Endothelial cell of umbilical vein (primary cell): ENCODE measurements around the gene CEP97. TPM values are rescaled to one million over a fixed set of nuclear protein-coding genes. Genes with fewer than 3 reads are reported as not detected.
"Not testable (repeated sequence)": the region's sequence is repeated elsewhere in the genome, so short reads cannot be mapped to it uniquely, and the experiment has no call there.

Source experiments
- BruUV-seq: library from RNA; stranded (reverse); fragments of 400-500 nt; replicated peaks from 2 replicates; lab custom pipeline; 2021; lab: Mats Ljungman, UMichigan
- CTCF ChIA-PET: fragments of 300-600, 350-600 bp; sonication (Branson Sonifier 250); formaldehyde crosslinking; loops from one replicate; lab custom pipeline; 2021; ENCODE audit warnings: antibody characterized with exemption, inconsistent platforms; lab: Charles Lee
- POLR2A ChIA-PET: fragments of 300-600, 350-600 bp; sonication (Branson Sonifier 250); formaldehyde crosslinking; loops from one replicate; lab custom pipeline; 2021; ENCODE audit warnings: antibody characterized with exemption, inconsistent platforms; lab: Charles Lee
- DNase-seq: peaks from one replicate; pipeline ENCODE4 v3.0.0-alpha.2; 2011; ENCODE audit warnings: low read depth, low spot score
- FAIRE-seq: peaks from 2 replicates; lab custom pipeline; 2011; peaks lifted over from hg19 to GRCh38; lab: Jason Lieb, UNC
- H2AFZ ChIP-seq: 2 replicates; pipeline ENCODE4 v1.6.0; 2012; ENCODE audit warnings: low read depth, low read length, control low read depth, inconsistent platforms
- H3K27ac ChIP-seq: 2 replicates; pipeline ENCODE4 v1.5.1; 2011; ENCODE audit warnings: low read depth, mild to moderate bottlenecking, control low read depth, low read length, moderate library complexity; ENCODE audit not compliant: insufficient read depth
- H3K27me3 ChIP-seq, 2 experiments: 2 replicates each; pipeline versions ENCODE4 v1.6.0 to v1.6.1; 2011; ENCODE audit warnings: low read length in 2 of 2, mixed read lengths in 1 of 2; ENCODE audit not compliant: control insufficient read depth in 2 of 2, insufficient read depth in 2 of 2
- H3K36me3 ChIP-seq, 2 experiments: 2 replicates in 1 of 2; 3 replicates in 1 of 2; pipeline ENCODE4 v1.5.1; 2011; ENCODE audit warnings: low read length in 2 of 2, mild to moderate bottlenecking in 1 of 2, moderate library complexity in 1 of 2; ENCODE audit not compliant: control insufficient read depth in 2 of 2, insufficient read depth in 2 of 2; ENCODE audit errors: extremely low read depth in 1 of 2
- H3K4me1 ChIP-seq: 3 replicates; pipeline ENCODE4 v1.5.1; 2011; ENCODE audit warnings: mild to moderate bottlenecking, low read length; ENCODE audit not compliant: control insufficient read depth, insufficient read depth; ENCODE audit errors: extremely low read depth
- H3K4me2 ChIP-seq: 2 replicates; pipeline ENCODE4 v1.6.1; 2011; ENCODE audit warnings: low read length, control low read depth, mixed read lengths; ENCODE audit not compliant: insufficient read depth
- H3K4me3 ChIP-seq, 3 experiments: fragments of 200-600 bp in 1 of 3; sonication (generic), shearing (Covaris generic) in 1 of 3; replicated peaks in 1 of 3; 2 replicates each; pipeline ENCODE4 v1.5.1; 2011 to 2016; ENCODE audit warnings: control low read depth in 3 of 3, low read length in 3 of 3, mild to moderate bottlenecking in 2 of 3, inconsistent platforms in 1 of 3, low read depth in 1 of 3, moderate library complexity in 1 of 3; ENCODE audit not compliant: insufficient read depth in 1 of 3
- H3K79me2 ChIP-seq: 2 replicates; pipeline ENCODE4 v1.6.0; 2012; ENCODE audit warnings: low read length, inconsistent platforms; ENCODE audit not compliant: control insufficient read depth, insufficient read depth
- H3K9ac ChIP-seq: replicated peaks from 2 replicates; pipeline ENCODE3; 2011; ENCODE audit warnings: low read length, control low read depth; ENCODE audit not compliant: insufficient read depth; ENCODE audit errors: extremely low read depth
- H3K9me1 ChIP-seq: replicated peaks from 3 replicates; pipeline ENCODE4 v1.6.0; 2011; ENCODE audit warnings: mild to moderate bottlenecking, low read length; ENCODE audit not compliant: control insufficient read depth, insufficient read depth; ENCODE audit errors: extremely low read depth
- H3K9me3 ChIP-seq: replicated peaks from 2 replicates; pipeline ENCODE4 v1.5.1; 2012; ENCODE audit warnings: low read length, inconsistent platforms; ENCODE audit not compliant: control insufficient read depth, insufficient read depth
- H4K20me1 ChIP-seq: replicated peaks from 2 replicates; pipeline ENCODE3; 2011; ENCODE audit warnings: mild to moderate bottlenecking, low read length; ENCODE audit not compliant: control insufficient read depth, insufficient read depth; ENCODE audit errors: extremely low read depth
- EZH2 ChIP-seq: IDR thresholded peaks from 2 replicates; pipeline ENCODE4 v1.6.1; 2012; ENCODE audit warnings: borderline replicate concordance, low read depth, mild to moderate bottlenecking, moderate library complexity, low read length, inconsistent platforms; ENCODE audit not compliant: severe bottlenecking
- FOS ChIP-seq: IDR thresholded peaks from 2 replicates; pipeline ENCODE4 v1.6.1; 2011; ENCODE audit warnings: mild to moderate bottlenecking, low read length, moderate library complexity, borderline replicate concordance; ENCODE audit not compliant: insufficient read depth
- GATA2 ChIP-seq: IDR thresholded peaks from 2 replicates; pipeline ENCODE4 v1.7.0; 2011; ENCODE audit warnings: low read depth, mild to moderate bottlenecking, moderate library complexity, mixed read lengths, low read length; ENCODE audit not compliant: insufficient read length, insufficient read depth
- JUN ChIP-seq: IDR thresholded peaks from 2 replicates; pipeline ENCODE4 v1.6.1; 2011; ENCODE audit warnings: borderline replicate concordance, low read depth; ENCODE audit not compliant: insufficient read length, insufficient read depth
- MYC ChIP-seq: IDR thresholded peaks from one replicate; pipeline ENCODE4 v1.6.1; 2011; ENCODE audit warnings: mild to moderate bottlenecking, low read depth, low read length
- POLR2A ChIP-seq: IDR thresholded peaks from 2 replicates; pipeline ENCODE4 v1.6.1; 2012; ENCODE audit warnings: low read depth, mild to moderate bottlenecking, control low read depth, low read length
- POLR2AphosphoS5 ChIP-seq: IDR thresholded peaks from 2 replicates; pipeline ENCODE4 v1.6.1; 2012; ENCODE audit warnings: low read depth, mild to moderate bottlenecking, control low read depth, low read length, moderate library complexity; ENCODE audit not compliant: insufficient read depth
- dilution Hi-C: fragments of 300-500 bp; cut with MboI; formaldehyde crosslinking; loops from one replicate; pipeline ENCODE4 v1.15.0; 2019; ENCODE audit warnings: low sequenced_read_pairs; ENCODE audit not compliant: extremely low pct_ligation_motif_present
- intact Hi-C: fragments of 100-400 bp; cut with micrococcal nuclease; formaldehyde crosslinking; loops from one replicate; pipeline ENCODE4 v1.10.0; 2022
- polyA plus RNA-seq, 4 experiments: library from polyadenylated mRNA; depleted of rRNA in 3 of 4; stranded (reverse) in 3 of 4; unstranded in 1 of 4; fragments of >200 nt; gene quantifications; 2 replicates each; pipeline versions ENCODE4 v1.2.1 to v1.2.3, GENCODE V29; 2011 to 2012; ENCODE audit warnings: missing spikeins in 1 of 4
- total RNA-seq: library from RNA; stranded (reverse); gene quantifications from 2 replicates; pipeline ENCODE4 v1.2.3, GENCODE V29; 2021
- TF ChIP-seq, protein P1 (sequence below): IDR thresholded peaks from 2 replicates; pipeline ENCODE4 v1.6.1; 2011; ENCODE audit not compliant: insufficient read depth, insufficient read length
- TF ChIP-seq, protein P2 (sequence below), 2 donors: IDR thresholded peaks; 1 replicate in 1 of 2; 2 replicates in 1 of 2; pipeline ENCODE4 v1.5.1; 2011; ENCODE audit warnings: low read length in 2 of 2, mild to moderate bottlenecking in 2 of 2, moderate library complexity in 2 of 2, control low read depth in 1 of 2, inconsistent platforms in 1 of 2, low read depth in 1 of 2; ENCODE audit not compliant: insufficient read depth in 1 of 2; ENCODE audit errors: extremely low read depth in 1 of 2

Gene CEP97
- total and polyA plus RNA-seq, 2 donors (not counting 3 experiments of a cell fraction or from before 2014, with no cell fraction given) = 1.9 to 10.3 TPM

DNA sequence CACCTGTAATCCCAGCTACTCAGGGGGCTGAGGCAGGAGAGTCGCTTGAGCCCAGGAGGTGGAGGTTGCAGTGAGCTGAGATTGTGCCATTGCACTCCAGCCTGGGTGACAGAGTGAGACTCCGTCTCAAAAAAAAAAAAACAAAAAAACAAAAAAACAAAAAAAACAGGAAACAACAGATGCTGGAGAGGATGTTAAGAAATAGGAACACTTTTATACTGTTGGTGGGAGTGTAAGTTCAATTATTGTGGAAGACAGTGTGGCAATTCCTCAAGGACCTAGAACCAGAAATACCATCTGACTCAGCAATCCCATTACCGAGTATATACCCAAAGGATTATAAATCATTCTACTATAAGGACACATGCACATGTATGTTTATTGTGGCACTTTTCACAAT lies 17.5 kb downstream of the CEP97 start:
- H3K4me3 ChIP-seq, H3K9me3 ChIP-seq, intact Hi-C loops, DNase-seq, H3K79me2 ChIP-seq, H3K9ac ChIP-seq, BruUV-seq, H4K20me1 ChIP-seq, H3K27ac ChIP-seq, H3K4me2 ChIP-seq, FAIRE-seq, H3K4me1 ChIP-seq, H2AFZ ChIP-seq, POLR2A ChIA-PET, H3K9me1 ChIP-seq, H3K27me3 ChIP-seq, dilution Hi-C loops, H3K36me3 ChIP-seq, CTCF ChIA-PET: not testable (repeated sequence)

DNA sequence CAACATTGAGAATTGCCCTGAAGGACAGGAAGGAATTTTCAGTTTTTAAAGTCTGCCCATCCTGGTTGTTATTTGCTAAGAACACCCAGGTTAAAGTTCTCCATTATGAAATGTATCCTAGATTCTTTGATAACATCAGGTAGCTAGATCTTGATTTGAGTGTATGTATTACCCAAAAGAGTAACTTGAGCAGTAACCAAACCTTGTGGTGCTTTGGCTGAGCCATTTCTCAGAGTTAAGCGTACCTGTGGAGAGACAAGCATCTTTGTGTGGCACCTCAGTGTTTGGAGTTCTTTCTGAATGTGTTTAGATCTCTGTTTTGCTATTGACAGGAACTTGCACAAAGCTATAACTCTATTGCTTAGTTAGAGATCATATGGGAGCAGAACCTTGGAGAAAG lies 20.4 kb downstream of the CEP97 start:
- no peaks in the 10 kb centered on the region for H4K20me1 ChIP-seq
- no peaks in the 10 kb centered on the region for H3K79me2 ChIP-seq
- no peaks in the 10 kb centered on the region for H3K4me1 ChIP-seq
- H3K9me1 ChIP-seq = no peaks in the 10 kb centered on the region
- intact Hi-C loops = no loop called here
- H3K36me3 ChIP-seq = no peaks in the 10 kb centered on the region
- no peak overlapping the region for H3K27ac ChIP-seq
- ChIA-PET POLR2A (no interaction called here), CTCF (interaction anchor here (1.1 to 1.6 kb wide), 2 partner anchors 11 to 14 kb away, joined by 3 read pairs; no protein-coding TSS in a partner anchor)
- TF ChIP-seq MYC = no peak
- TF ChIP-seq EZH2 = no peak
- TF ChIP-seq, protein P1, sequence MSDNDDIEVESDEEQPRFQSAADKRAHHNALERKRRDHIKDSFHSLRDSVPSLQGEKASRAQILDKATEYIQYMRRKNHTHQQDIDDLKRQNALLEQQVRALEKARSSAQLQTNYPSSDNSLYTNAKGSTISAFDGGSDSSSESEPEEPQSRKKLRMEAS = no peak
- TF ChIP-seq, protein P2, sequence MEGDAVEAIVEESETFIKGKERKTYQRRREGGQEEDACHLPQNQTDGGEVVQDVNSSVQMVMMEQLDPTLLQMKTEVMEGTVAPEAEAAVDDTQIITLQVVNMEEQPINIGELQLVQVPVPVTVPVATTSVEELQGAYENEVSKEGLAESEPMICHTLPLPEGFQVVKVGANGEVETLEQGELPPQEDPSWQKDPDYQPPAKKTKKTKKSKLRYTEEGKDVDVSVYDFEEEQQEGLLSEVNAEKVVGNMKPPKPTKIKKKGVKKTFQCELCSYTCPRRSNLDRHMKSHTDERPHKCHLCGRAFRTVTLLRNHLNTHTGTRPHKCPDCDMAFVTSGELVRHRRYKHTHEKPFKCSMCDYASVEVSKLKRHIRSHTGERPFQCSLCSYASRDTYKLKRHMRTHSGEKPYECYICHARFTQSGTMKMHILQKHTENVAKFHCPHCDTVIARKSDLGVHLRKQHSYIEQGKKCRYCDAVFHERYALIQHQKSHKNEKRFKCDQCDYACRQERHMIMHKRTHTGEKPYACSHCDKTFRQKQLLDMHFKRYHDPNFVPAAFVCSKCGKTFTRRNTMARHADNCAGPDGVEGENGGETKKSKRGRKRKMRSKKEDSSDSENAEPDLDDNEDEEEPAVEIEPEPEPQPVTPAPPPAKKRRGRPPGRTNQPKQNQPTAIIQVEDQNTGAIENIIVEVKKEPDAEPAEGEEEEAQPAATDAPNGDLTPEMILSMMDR (IDR thresholded peaks at IDR 0.05; ENCODE audit: extremely low read depth in 1 of 2, insufficient read depth in 1 of 2, low read depth in 1 of 2, low read length in 2 of 2) = no peak
- no peak for TF ChIP-seq FOS
- TF ChIP-seq GATA2 = no peak
- TF ChIP-seq POLR2A = no peak
- no peak for TF ChIP-seq JUN
- TF ChIP-seq POLR2AphosphoS5 = no peak
- no peak for FAIRE-seq
- no peaks in the 10 kb centered on the region for H3K9me3 ChIP-seq
- H3K27me3 ChIP-seq = no peaks in the 10 kb centered on the region
- no peak overlapping the region for H3K9ac ChIP-seq
- no peak overlapping the region for H2AFZ ChIP-seq
- BruUV-seq = no TSS peak
- no peak overlapping the region for H3K4me3 ChIP-seq
- dilution Hi-C loops = no loop called here
- no peak for DNase-seq
- H3K4me2 ChIP-seq = no peak overlapping the region

DNA sequence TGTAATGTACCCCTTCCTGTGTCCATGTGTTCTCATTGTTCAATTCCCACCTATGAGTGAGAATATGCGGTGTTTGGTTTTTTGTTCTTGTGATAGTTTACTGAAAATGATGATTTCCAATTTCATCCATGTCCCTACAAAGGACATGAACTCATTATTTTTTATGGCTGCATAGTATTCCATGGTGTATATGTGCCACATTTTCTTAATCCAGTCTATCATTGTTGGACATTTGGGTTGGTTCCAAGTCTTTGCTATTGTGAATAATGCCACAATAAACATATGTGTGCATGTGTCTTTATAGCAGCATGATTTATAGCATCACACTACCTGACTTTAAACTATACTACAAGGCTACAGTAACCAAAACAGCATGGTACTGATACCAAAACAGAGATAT lies 21.5 kb downstream of the CEP97 start:
- H3K9me3 ChIP-seq, H3K9ac ChIP-seq, BruUV-seq, H3K36me3 ChIP-seq, H3K27me3 ChIP-seq, intact Hi-C loops, H4K20me1 ChIP-seq, DNase-seq, H3K4me2 ChIP-seq, H3K4me3 ChIP-seq, POLR2A ChIA-PET, H2AFZ ChIP-seq, H3K27ac ChIP-seq, H3K4me1 ChIP-seq, CTCF ChIA-PET, H3K9me1 ChIP-seq, dilution Hi-C loops, FAIRE-seq, H3K79me2 ChIP-seq: not testable (repeated sequence)
